ENCODE data around the gene PNPLA2. TPM values are rescaled to one million over a fixed set of nuclear protein-coding genes. Genes with fewer than 3 reads are reported as not detected.

Gene PNPLA2
- total RNA-seq, 4 donors from 2014 or later, result 62.8 to 107 (median 77.6) TPM

DNA sequence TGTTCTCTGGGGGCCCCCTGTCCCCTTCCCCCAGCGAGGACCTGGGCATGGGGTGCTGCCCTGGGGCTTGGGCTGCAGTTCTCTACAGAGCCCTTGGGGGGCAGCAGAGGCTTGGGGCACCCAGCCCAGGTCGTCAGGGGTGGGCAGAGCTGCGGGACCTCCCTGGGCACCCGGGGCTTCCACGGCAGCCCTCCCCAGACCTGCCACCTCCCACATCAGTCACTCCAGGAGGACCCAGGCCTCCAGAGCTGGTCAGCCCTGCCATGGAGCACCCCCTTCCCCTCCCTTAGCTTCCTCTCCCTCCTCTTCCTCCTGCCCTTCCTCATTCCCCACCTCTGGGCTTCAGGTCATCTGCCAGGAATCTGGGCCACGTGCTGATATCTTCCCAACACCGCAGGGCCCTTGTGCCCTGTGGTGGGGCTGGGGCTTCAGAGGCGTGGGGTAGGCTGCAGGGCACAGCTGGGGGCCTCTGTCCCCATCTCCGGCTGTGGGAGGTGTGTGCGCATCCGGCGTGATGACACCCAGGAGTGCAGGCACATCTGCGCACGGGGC lies 29.7 kb downstream of the PNPLA2 start:
- H3K4me3 ChIP-seq, result peak overlapping the region; percentile 9 to 56 (median 50)
- intact Hi-C loops (cut with DNase I), result loop anchor here (2.0 kb wide), 1 partner anchor 202 kb away; no protein-coding TSS in a partner anchor
- H3K27me3 ChIP-seq, result peaks cover 0 to 17% (median 5%) of the 10 kb centered on the region in 4 donors
- H3K4me1 ChIP-seq, result peaks cover 58 to 98% (median 90%) of the 10 kb centered on the region in 4 donors
- no peak for DNase-seq (ENCODE audit: extremely low spot score)
- 32% methylated on average over 10 of the region's 14 CpGs for WGBS
- no peaks in the 10 kb centered on the region for H3K9me3 ChIP-seq
- H3K36me3 ChIP-seq, result peaks cover 0 to 31% (median 13%) of the 10 kb centered on the region in 4 donors
- TF ChIP-seq, protein P1, sequence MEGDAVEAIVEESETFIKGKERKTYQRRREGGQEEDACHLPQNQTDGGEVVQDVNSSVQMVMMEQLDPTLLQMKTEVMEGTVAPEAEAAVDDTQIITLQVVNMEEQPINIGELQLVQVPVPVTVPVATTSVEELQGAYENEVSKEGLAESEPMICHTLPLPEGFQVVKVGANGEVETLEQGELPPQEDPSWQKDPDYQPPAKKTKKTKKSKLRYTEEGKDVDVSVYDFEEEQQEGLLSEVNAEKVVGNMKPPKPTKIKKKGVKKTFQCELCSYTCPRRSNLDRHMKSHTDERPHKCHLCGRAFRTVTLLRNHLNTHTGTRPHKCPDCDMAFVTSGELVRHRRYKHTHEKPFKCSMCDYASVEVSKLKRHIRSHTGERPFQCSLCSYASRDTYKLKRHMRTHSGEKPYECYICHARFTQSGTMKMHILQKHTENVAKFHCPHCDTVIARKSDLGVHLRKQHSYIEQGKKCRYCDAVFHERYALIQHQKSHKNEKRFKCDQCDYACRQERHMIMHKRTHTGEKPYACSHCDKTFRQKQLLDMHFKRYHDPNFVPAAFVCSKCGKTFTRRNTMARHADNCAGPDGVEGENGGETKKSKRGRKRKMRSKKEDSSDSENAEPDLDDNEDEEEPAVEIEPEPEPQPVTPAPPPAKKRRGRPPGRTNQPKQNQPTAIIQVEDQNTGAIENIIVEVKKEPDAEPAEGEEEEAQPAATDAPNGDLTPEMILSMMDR (IDR thresholded peaks at IDR 0.05), result peak in 2 of 3 experiments; percentile 78 to 85
- TF ChIP-seq POLR2AphosphoS5 (IDR thresholded peaks at IDR 0.05) (no peak), POLR2A (IDR thresholded peaks at IDR 0.05; ENCODE audit: low read depth) (no peak), EP300 (IDR thresholded peaks at IDR 0.05) (no peak)
- H3K27ac ChIP-seq (replicated peaks in 1 of 4), result no peak overlapping the region

DNA sequence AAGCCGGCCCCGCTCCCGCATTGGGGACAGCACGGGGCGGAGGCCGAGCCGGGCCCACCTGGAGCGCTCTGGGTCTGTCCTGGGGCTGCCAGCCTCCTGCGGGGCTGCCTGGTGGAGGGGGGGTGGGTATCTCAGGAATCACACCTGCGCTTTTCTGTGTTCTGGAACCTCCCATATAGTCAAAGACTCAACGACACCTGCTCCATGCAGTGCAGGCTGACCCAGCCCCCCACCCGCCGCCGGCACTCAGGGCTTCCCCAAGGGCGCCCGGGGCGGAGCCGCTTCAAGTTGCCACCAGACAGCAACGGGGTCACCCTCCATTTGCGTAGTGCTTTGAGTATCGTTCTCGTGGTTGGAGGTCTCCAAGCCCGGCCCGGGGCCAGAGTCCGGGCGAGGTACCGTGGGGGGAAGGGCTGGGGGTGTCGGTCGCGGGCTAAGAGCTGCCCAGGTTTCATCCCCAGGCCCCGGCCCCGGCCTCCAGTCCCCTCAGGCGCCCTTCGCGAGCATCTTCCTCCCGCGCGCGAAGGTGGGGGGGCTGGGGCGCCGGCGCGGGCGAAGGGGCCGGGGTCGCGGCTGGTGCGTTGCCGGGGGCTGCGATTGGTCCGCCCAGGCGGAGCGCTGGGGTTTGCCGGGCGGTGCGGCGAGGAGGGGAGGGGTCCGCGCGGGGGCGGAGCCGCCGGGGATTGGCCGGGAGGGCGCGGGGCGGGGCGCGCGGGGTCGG lies 30.6 kb downstream of the PNPLA2 start:
- intact Hi-C loops (cut with DNase I), result loop anchor here (2.0 kb wide), 1 partner anchor 202 kb away; no protein-coding TSS in a partner anchor
- peaks cover 0 to 17% (median 5%) of the 10 kb centered on the region in 4 donors for H3K27me3 ChIP-seq
- TF ChIP-seq POLR2AphosphoS5 (IDR thresholded peaks at IDR 0.05) (no peak), POLR2A (IDR thresholded peaks at IDR 0.05; ENCODE audit: low read depth) (no peak), EP300 (IDR thresholded peaks at IDR 0.05) (no peak)
- TF ChIP-seq, protein P1 (IDR thresholded peaks at IDR 0.05), result no peak
- H3K4me1 ChIP-seq, result peaks cover 55 to 95% (median 85%) of the 10 kb centered on the region in 4 donors
- H3K9me3 ChIP-seq, result no peaks in the 10 kb centered on the region
- peak overlapping the region in 1 of 4 donors; percentile 39 for H3K27ac ChIP-seq (replicated peaks in 1 of 4)
- H3K36me3 ChIP-seq, result peaks cover 0 to 39% (median 18%) of the 10 kb centered on the region in 4 donors
- WGBS, result 4% methylated on average over 5 of the region's 71 CpGs
- DNase-seq (ENCODE audit: extremely low spot score), result no peak
- peak overlapping the region; percentile 49 to 58 (median 54) for H3K4me3 ChIP-seq

- Histone ChIP-seq H3K36me3 (peaks cover 0 to 45% (median 22%) of the 10 kb centered on the region in 4 donors), H3K4me3 (peak overlapping the region; percentile 49 to 58 (median 54)), H3K27ac (replicated peaks in 1 of 4) (peak overlapping the region in 2 of 4 donors; percentile 36 to 43), H3K4me1 (peaks cover 52 to 95% (median 80%) of the 10 kb centered on the region in 4 donors), H3K9me3 (no peaks in the 10 kb centered on the region), H3K27me3 (peaks cover 0 to 17% (median 5%) of the 10 kb centered on the region in 4 donors)
- TF ChIP-seq POLR2AphosphoS5 (IDR thresholded peaks at IDR 0.05), result no peak
- TF ChIP-seq POLR2A (IDR thresholded peaks at IDR 0.05; ENCODE audit: low read depth), result no peak
- TF ChIP-seq, protein P1 (IDR thresholded peaks at IDR 0.05), result no peak
- TF ChIP-seq EP300 (IDR thresholded peaks at IDR 0.05), result no peak
- no peak for DNase-seq (ENCODE audit: extremely low spot score)
- 39% methylated on average over 60 of the region's 97 CpGs for WGBS
- intact Hi-C loops (cut with DNase I), result loop anchor here (2.0 kb wide), 1 partner anchor 201 kb away; no protein-coding TSS in a partner anchor
Observed at GRCh38 chr11:849951-850774, 31.4 kb downstream of the PNPLA2 start.

DNA sequence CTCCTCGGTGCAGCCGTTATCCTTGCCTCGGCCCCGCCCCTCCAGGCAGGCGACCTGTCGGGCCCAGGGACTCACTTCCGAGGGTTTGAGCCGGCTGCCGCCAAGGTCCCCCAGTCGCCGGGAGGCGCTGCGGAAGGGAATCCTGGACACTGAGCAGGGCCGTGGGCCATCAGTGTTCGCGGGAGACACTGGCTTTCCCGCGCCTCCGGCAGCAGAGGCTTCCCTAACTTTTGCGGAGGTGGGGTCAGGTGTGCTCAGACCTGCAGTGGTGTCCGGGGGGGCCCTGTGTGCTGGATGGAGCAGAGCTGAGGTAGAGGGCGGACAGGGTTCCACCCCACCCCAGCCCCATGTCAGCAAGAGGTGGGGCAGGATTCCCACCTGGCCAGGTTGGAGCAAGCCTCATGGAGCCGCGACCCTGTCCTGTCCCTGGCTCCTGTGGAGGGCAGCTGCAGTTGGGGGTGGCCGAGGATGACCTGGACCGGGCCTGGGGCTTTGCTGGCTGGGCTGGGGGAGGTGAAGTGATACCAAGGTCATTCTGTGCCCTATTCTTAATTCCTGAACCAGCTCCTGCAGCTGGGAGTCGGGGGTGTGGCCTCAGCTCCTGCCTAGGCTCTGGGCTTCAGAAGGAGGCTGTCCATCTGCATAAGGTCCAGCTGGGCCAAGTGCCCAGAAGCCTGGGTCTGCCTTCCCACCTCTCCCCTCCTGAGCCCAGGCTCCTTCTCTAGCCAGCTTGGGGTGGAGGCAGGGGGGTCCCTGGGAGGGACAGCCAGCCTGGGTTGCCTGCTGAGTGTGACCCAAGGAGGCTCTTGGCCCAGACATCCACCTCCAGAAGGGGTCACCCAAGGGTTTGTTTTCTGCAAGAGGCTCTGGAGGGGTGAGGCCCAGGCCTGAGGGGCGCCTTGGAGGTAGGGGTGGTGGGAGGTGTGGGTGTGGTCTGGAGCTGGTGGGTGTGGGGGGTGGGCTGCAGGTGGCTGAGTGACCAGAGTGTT lies 32.4 kb downstream of the PNPLA2 start:
- 63% methylated on average over 8 of the region's 28 CpGs for WGBS
- H3K36me3 ChIP-seq, result peaks cover 0 to 54% (median 22%) of the 10 kb centered on the region in 4 donors
- no peak overlapping the region for H3K27ac ChIP-seq (replicated peaks in 1 of 4)
- peaks cover 0 to 17% (median 5%) of the 10 kb centered on the region in 4 donors for H3K27me3 ChIP-seq
- TF ChIP-seq, protein P1 (IDR thresholded peaks at IDR 0.05), result no peak
- TF ChIP-seq EP300 (IDR thresholded peaks at IDR 0.05), result no peak
- no peak for TF ChIP-seq POLR2AphosphoS5 (IDR thresholded peaks at IDR 0.05)
- no peak for TF ChIP-seq POLR2A (IDR thresholded peaks at IDR 0.05; ENCODE audit: low read depth)
- no peak for DNase-seq (ENCODE audit: extremely low spot score)
- H3K4me1 ChIP-seq, result peaks cover 43 to 95% (median 77%) of the 10 kb centered on the region in 4 donors
- H3K9me3 ChIP-seq, result no peaks in the 10 kb centered on the region
- intact Hi-C loops (cut with DNase I), result no loop called here
- H3K4me3 ChIP-seq, result peak overlapping the region in 1 of 4 donors; percentile 52

Measured in esophagus muscularis mucosa (tissue), 4 donors.